PC-9 (cell line): ENCODE results near the gene PTPRG. TPM values are rescaled to one million over a fixed set of nuclear protein-coding genes. Genes with fewer than 3 reads are reported as not detected.

Experiments
- BruUV-seq: library from RNA; stranded (reverse); fragments of 400-500 nt; replicated peaks from 2 replicates; lab custom pipeline; 2021; lab: Mats Ljungman, UMichigan
- CTCF ChIA-PET: fragments of 300-600 bp; sonication (Branson Sonifier 250); formaldehyde crosslinking; loops from one replicate; lab custom pipeline; 2022; ENCODE audit warnings: antibody characterized with exemption; lab: Charles Lee
- POLR2A ChIA-PET: fragments of 300-600 bp; sonication (Branson Sonifier 250); formaldehyde crosslinking; loops from one replicate; lab custom pipeline; 2022; ENCODE audit warnings: antibody characterized with exemption; ENCODE audit not compliant: unreplicated experiment; lab: Charles Lee
- DNase-seq, 2 experiments: peaks; one replicate each; pipeline versions ENCODE4 v3.0.0 to v3.0.0-alpha.2; 2015 to 2022; ENCODE audit warnings: mixed read lengths in 1 of 2
- H2AFZ ChIP-seq: fragments of 200-600 bp; sonication (generic); 2 replicates; pipeline ENCODE4 v1.8.1; 2017; ENCODE audit warnings: antibody characterized with exemption
- H3F3A ChIP-seq: fragments of 200-600 bp; sonication (generic); 2 replicates; pipeline ENCODE4 v1.8.1; 2017; ENCODE audit warnings: antibody characterized with exemption, mild to moderate bottlenecking, low read depth; ENCODE audit not compliant: insufficient read depth
- H3K27ac ChIP-seq: fragments of 200-600 bp; sonication (generic); 2 replicates; pipeline ENCODE4 v1.6.1; 2016; ENCODE audit warnings: mixed run types
- H3K27me3 ChIP-seq: fragments of 200-600 bp; sonication (generic); 2 replicates; pipeline ENCODE4 v1.6.1; 2016; ENCODE audit warnings: low read depth, mixed run types; ENCODE audit not compliant: insufficient read depth
- H3K36me3 ChIP-seq: fragments of 200-600 bp; sonication (generic); 2 replicates; pipeline ENCODE4 v1.6.1; 2016; ENCODE audit warnings: low read depth, mixed run types
- H3K4me1 ChIP-seq: fragments of 200-600 bp; sonication (generic); replicated peaks from 2 replicates; pipeline ENCODE4 v1.6.1; 2016; ENCODE audit warnings: mixed run types; ENCODE audit not compliant: insufficient read depth
- H3K4me2 ChIP-seq: fragments of 200-600 bp; sonication (generic); 2 replicates; pipeline ENCODE4 v1.6.1; 2017; ENCODE audit warnings: mixed run types
- H3K4me3 ChIP-seq: fragments of 200-600 bp; sonication (generic); 2 replicates; pipeline ENCODE4 v1.6.1; 2016; ENCODE audit warnings: mixed run types
- H3K79me2 ChIP-seq: fragments of 200-600 bp; sonication (generic); 2 replicates; pipeline ENCODE4 v1.6.1; 2017; ENCODE audit warnings: low read depth, mixed run types
- H3K9me2 ChIP-seq: fragments of 200-600 bp; sonication (generic); 2 replicates; pipeline ENCODE4 v1.8.1; 2017; ENCODE audit warnings: mild to moderate bottlenecking; ENCODE audit not compliant: insufficient read depth
- H3K9me3 ChIP-seq: fragments of 200-600 bp; sonication (generic); 2 replicates; pipeline ENCODE4 v1.8.1; 2016; ENCODE audit warnings: low read depth; ENCODE audit not compliant: insufficient read depth
- H4K20me1 ChIP-seq: fragments of 200-600 bp; sonication (generic); 2 replicates; pipeline ENCODE4 v1.8.1; 2017; ENCODE audit not compliant: insufficient read depth
- EZH2 ChIP-seq: fragments of 200-600 bp; sonication (generic); IDR thresholded peaks from 2 replicates; pipeline ENCODE4 v1.8.0; 2017; ENCODE audit warnings: antibody characterized with exemption, low read depth
- intact Hi-C: fragments of 100-400 bp; cut with micrococcal nuclease; formaldehyde crosslinking; loops from one replicate; pipeline ENCODE4 v1.10.0; 2022; ENCODE audit not compliant: unreplicated experiment
- total RNA-seq: library from RNA; stranded (reverse); gene quantifications from 2 replicates; pipeline ENCODE4 v1.2.3, GENCODE V29; 2021
- TF ChIP-seq, protein P1 (sequence below): fragments of 200-600 bp; sonication (generic); conservative IDR thresholded peaks from 2 replicates; pipeline ENCODE4 v1.6.1; 2017; ENCODE audit warnings: mixed run types, antibody characterized with exemption, mild to moderate bottlenecking, moderate library complexity

Gene PTPRG
- total RNA-seq, 1 experiment from 2014 or later: 32.9 TPM

- H3K9me3 ChIP-seq: no peaks in the 10 kb centered on the region
- H3K4me2 ChIP-seq: no peak overlapping the region
- H3K27ac ChIP-seq: no peak overlapping the region
- H3K9me2 ChIP-seq: no peaks in the 10 kb centered on the region
- H3K4me3 ChIP-seq: no peak overlapping the region
- DNase-seq: no peak
- no TSS peak for BruUV-seq
- intact Hi-C loops: no loop called here
- ChIA-PET CTCF (interaction anchor here (0.7 kb wide), 3 partner anchors 29 to 299 kb away, joined by 4 to 13 read pairs (median 7); no protein-coding TSS in a partner anchor), POLR2A (no interaction called here)
- H4K20me1 ChIP-seq: no peaks in the 10 kb centered on the region
- 0 out of 2 replicates have a peak, but pooled peaks cover 7% of the 10 kb centered on the region for H3K4me1 ChIP-seq
- H3F3A ChIP-seq: peaks cover 9% of the 10 kb centered on the region; the same call in 1 of the 2 replicates
- H3K36me3 ChIP-seq: no peaks in the 10 kb centered on the region
- H2AFZ ChIP-seq: no peak overlapping the region
- H3K79me2 ChIP-seq: no peaks in the 10 kb centered on the region
- TF ChIP-seq EZH2: no peak
- TF ChIP-seq, protein P1, sequence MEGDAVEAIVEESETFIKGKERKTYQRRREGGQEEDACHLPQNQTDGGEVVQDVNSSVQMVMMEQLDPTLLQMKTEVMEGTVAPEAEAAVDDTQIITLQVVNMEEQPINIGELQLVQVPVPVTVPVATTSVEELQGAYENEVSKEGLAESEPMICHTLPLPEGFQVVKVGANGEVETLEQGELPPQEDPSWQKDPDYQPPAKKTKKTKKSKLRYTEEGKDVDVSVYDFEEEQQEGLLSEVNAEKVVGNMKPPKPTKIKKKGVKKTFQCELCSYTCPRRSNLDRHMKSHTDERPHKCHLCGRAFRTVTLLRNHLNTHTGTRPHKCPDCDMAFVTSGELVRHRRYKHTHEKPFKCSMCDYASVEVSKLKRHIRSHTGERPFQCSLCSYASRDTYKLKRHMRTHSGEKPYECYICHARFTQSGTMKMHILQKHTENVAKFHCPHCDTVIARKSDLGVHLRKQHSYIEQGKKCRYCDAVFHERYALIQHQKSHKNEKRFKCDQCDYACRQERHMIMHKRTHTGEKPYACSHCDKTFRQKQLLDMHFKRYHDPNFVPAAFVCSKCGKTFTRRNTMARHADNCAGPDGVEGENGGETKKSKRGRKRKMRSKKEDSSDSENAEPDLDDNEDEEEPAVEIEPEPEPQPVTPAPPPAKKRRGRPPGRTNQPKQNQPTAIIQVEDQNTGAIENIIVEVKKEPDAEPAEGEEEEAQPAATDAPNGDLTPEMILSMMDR: no peak
- H3K27me3 ChIP-seq: no peaks in the 10 kb centered on the region
Observed at GRCh38 chr3:61680617-61681016, 119.2 kb downstream of the PTPRG start.

DNA sequence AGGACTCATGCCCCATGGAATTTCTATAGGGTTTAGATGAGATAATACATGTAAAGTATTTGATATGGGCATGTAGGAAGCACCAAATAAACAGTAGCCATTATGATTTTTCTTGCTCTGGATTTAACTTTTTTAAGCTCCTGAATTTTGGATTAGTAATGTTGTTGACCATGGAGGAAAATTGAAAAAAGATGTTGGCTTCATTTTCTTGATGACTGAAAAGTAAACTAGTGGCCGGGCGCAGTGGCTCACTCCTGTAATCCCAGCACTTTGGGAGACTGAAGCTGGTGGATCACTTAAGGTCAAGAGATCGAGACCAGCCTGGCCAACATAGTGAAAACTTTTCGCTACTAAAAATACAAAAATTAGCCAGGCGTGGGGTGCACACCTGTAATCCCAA, 120.3 kb downstream of the PTPRG start:
- ChIA-PET POLR2A (no interaction called here), CTCF (interaction anchor here (0.7 kb wide), 1 partner anchor 30 kb away, joined by 13 read pairs; no protein-coding TSS in a partner anchor)
- Histone ChIP-seq H3K4me2 (no peak overlapping the region), H3K27ac (no peak overlapping the region), H3K4me1 (peaks cover 17% of the 10 kb centered on the region; the same call in 1 of the 2 replicates), H3K79me2 (0 out of 2 replicates have a peak, but pooled peaks cover under 1% of the 10 kb centered on the region), H3K4me3 (no peak overlapping the region), H2AFZ (no peak overlapping the region), H3K9me3 (no peaks in the 10 kb centered on the region), H4K20me1 (no peaks in the 10 kb centered on the region), H3F3A (peaks cover 9% of the 10 kb centered on the region; the same call in 1 of the 2 replicates), H3K36me3 (no peaks in the 10 kb centered on the region), H3K9me2 (no peaks in the 10 kb centered on the region), H3K27me3 (no peaks in the 10 kb centered on the region)
- no peak for DNase-seq
- intact Hi-C loops: no loop called here
- TF ChIP-seq, protein P1: no peak
- TF ChIP-seq EZH2: no peak
- no TSS peak for BruUV-seq

- H3K4me3 ChIP-seq: no peak overlapping the region
- H3K4me2 ChIP-seq: no peak overlapping the region
- H3K4me1 ChIP-seq: peaks cover 19% of the 10 kb centered on the region; the same call in 1 of the 2 replicates
- TF ChIP-seq EZH2: no peak
- TF ChIP-seq, protein P1: no peak
- ChIA-PET CTCF (no interaction called here), POLR2A (no interaction called here)
- H3K9me3 ChIP-seq: no peaks in the 10 kb centered on the region
- H2AFZ ChIP-seq: no peak overlapping the region
- H3K9me2 ChIP-seq: no peaks in the 10 kb centered on the region
- intact Hi-C loops: no loop called here
- H4K20me1 ChIP-seq: no peaks in the 10 kb centered on the region
- no peaks in the 10 kb centered on the region for H3K27me3 ChIP-seq
- peak in 1 of 2 experiments; percentile 56 for DNase-seq
- H3K36me3 ChIP-seq: no peaks in the 10 kb centered on the region
- peaks cover 9% of the 10 kb centered on the region; the same call in 1 of the 2 replicates for H3F3A ChIP-seq
- peaks cover 7% of the 10 kb centered on the region; the same call in 1 of the 2 replicates for H3K79me2 ChIP-seq
- no TSS peak for BruUV-seq
- H3K27ac ChIP-seq: no peak overlapping the region
Observed at GRCh38 chr3:61682671-61683548, 121.5 kb downstream of the PTPRG start.
